Smooth muscle cell (in vitro differentiated cells): ENCODE data around the gene CAMTA1. TPM values are rescaled to one million over a fixed set of nuclear protein-coding genes. Genes with fewer than 3 reads are reported as not detected.

Experiments
- DNase-seq: peaks from one replicate; lab custom pipeline; 2025; ENCODE audit not compliant: unreplicated experiment; lab: John Stamatoyannopoulos, UW
- H2AFZ ChIP-seq: fragments of 200-600 bp; sonication (generic); 2 replicates; pipeline ENCODE4 v1.6.0; 2016; ENCODE audit warnings: antibody characterized with exemption, low read depth, mild to moderate bottlenecking
- H3F3A ChIP-seq: fragments of 200-600 bp; sonication (generic); 2 replicates; pipeline ENCODE4 v1.6.0; 2017; ENCODE audit warnings: antibody characterized with exemption, low read depth
- H3K27ac ChIP-seq: fragments of 200-600 bp; sonication (generic); 2 replicates; pipeline ENCODE4 v1.5.1; 2016; ENCODE audit warnings: low read depth, mild to moderate bottlenecking
- H3K27me3 ChIP-seq: fragments of 200-600 bp; sonication (generic); 2 replicates; pipeline ENCODE4 v1.6.1; 2016; ENCODE audit warnings: low read depth, mild to moderate bottlenecking
- H3K36me3 ChIP-seq: fragments of 200-600 bp; sonication (generic); 2 replicates; pipeline ENCODE4 v1.5.1; 2016; ENCODE audit warnings: low read depth
- H3K4me1 ChIP-seq: fragments of 200-600 bp; sonication (generic); 2 replicates; pipeline ENCODE4 v1.5.1; 2016; ENCODE audit warnings: low read depth
- H3K4me2 ChIP-seq: fragments of 200-600 bp; sonication (generic); 2 replicates; pipeline ENCODE4 v1.6.0; 2016; ENCODE audit warnings: mild to moderate bottlenecking
- H3K4me3 ChIP-seq: fragments of 200-600 bp; sonication (generic); 2 replicates; pipeline ENCODE4 v1.5.1; 2016; ENCODE audit warnings: mild to moderate bottlenecking
- H3K79me2 ChIP-seq: fragments of 200-600 bp; sonication (generic); 2 replicates; pipeline ENCODE4 v1.6.0; 2016; ENCODE audit warnings: low read depth, mild to moderate bottlenecking
- H3K9ac ChIP-seq: fragments of 200-600 bp; sonication (generic); 2 replicates; pipeline ENCODE4 v1.6.0; 2016; ENCODE audit warnings: low read depth
- H3K9me3 ChIP-seq: fragments of 200-600 bp; sonication (generic); replicated peaks from 2 replicates; pipeline ENCODE4 v1.5.1; 2016; ENCODE audit warnings: low read depth
- H4K20me1 ChIP-seq: fragments of 200-600 bp; sonication (generic); 2 replicates; pipeline ENCODE4 v1.6.0; 2016; ENCODE audit warnings: low read depth
- WGBS: methylation state at CpG from one replicate; pipeline ENCODE4 v1.1.7; 2016; ENCODE audit warnings: low lambda C conversion rate; 5-methylcytosine and 5-hydroxymethylcytosine counted together
- polyA plus RNA-seq: library from polyadenylated mRNA; unstranded; fragments of >200 nt; fragmentation: Nextera tagmentation; extraction: Ambion mirVana; gene quantifications from 2 replicates; pipeline ENCODE4 v1.2.1, GENCODE V29; 2016
- total RNA-seq: library from RNA; depleted of rRNA; stranded (reverse); fragments of >200 nt; gene quantifications from 2 replicates; pipeline ENCODE4 v1.2.3, GENCODE V29; 2014
- TF ChIP-seq, protein P1 (sequence below): fragments of 200-600 bp; sonication (generic); IDR thresholded peaks from 2 replicates; pipeline ENCODE4 v1.5.1; 2017; ENCODE audit warnings: borderline replicate concordance, mild to moderate bottlenecking, antibody characterized with exemption; ENCODE audit not compliant: insufficient read depth, poor library complexity, severe bottlenecking

Gene CAMTA1
- total and polyA plus RNA-seq, 2 experiments from 2014 or later = 139 to 145 TPM

DNA sequence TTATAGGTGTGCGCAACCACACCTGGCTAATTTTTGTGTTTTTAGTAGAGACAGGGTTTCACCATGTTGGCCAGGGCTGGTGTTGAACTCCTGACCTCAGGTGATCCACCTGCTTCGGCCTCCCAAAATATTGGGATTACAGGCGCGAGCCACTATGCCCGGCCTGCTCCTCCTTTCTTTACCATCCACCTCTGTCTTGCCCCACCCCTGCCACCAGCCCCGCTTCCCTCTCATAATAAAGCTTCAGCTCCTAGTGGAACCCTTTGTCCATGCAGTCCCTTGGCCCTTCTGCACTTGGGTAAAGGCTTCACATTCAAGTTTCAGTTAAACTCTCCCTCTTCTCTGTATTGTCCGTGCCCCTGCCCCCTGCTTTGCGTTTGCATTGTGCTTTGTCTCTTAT is 120.1 kb downstream of the CAMTA1 start:
- H3K79me2 ChIP-seq = no peaks in the 10 kb centered on the region
- H3K36me3 ChIP-seq = no peaks in the 10 kb centered on the region
- no peak overlapping the region for H3K9ac ChIP-seq
- H3K4me2 ChIP-seq = no peak overlapping the region
- no peak overlapping the region for H3K27ac ChIP-seq
- H3K4me3 ChIP-seq = no peak overlapping the region
- H2AFZ ChIP-seq = no peak overlapping the region
- no peak for DNase-seq
- no peaks in the 10 kb centered on the region for H3K4me1 ChIP-seq
- no peaks in the 10 kb centered on the region for H4K20me1 ChIP-seq
- H3K27me3 ChIP-seq = no peaks in the 10 kb centered on the region
- TF ChIP-seq, protein P1, sequence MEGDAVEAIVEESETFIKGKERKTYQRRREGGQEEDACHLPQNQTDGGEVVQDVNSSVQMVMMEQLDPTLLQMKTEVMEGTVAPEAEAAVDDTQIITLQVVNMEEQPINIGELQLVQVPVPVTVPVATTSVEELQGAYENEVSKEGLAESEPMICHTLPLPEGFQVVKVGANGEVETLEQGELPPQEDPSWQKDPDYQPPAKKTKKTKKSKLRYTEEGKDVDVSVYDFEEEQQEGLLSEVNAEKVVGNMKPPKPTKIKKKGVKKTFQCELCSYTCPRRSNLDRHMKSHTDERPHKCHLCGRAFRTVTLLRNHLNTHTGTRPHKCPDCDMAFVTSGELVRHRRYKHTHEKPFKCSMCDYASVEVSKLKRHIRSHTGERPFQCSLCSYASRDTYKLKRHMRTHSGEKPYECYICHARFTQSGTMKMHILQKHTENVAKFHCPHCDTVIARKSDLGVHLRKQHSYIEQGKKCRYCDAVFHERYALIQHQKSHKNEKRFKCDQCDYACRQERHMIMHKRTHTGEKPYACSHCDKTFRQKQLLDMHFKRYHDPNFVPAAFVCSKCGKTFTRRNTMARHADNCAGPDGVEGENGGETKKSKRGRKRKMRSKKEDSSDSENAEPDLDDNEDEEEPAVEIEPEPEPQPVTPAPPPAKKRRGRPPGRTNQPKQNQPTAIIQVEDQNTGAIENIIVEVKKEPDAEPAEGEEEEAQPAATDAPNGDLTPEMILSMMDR = no peak
- WGBS = 93% methylated on average over 8 of the region's 8 CpGs
- no peaks in the 10 kb centered on the region for H3K9me3 ChIP-seq
- H3F3A ChIP-seq = no peaks in the 10 kb centered on the region

DNA sequence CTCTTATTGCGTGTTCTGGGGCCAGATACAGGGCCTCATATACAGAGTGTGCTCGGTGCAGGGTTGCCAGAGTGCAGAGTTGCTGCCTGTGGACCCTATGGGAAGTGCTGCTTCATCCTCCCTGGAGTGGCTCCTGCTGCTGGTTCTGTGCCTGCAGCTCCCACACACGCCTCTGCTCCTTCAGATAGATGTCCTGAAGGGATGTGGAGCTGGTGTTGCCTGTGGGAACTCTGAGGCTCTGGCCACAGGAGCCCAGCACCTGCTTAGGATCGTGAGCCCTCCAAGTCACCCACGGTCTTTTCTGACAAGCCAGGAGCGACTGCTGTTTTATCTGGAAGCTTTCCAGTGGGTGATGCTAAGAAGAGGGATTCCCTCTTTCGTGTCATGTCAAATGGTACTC is 120.5 kb downstream of the CAMTA1 start:
- TF ChIP-seq, protein P1 = no peak
- H2AFZ ChIP-seq = no peak overlapping the region
- H3K27ac ChIP-seq = no peak overlapping the region
- H3K9ac ChIP-seq = no peak overlapping the region
- no peaks in the 10 kb centered on the region for H3K79me2 ChIP-seq
- no peak overlapping the region for H3K4me3 ChIP-seq
- 94% methylated on average over 7 of the region's 7 CpGs for WGBS
- H4K20me1 ChIP-seq = no peaks in the 10 kb centered on the region
- no peaks in the 10 kb centered on the region for H3K4me1 ChIP-seq
- no peaks in the 10 kb centered on the region for H3K36me3 ChIP-seq
- no peak overlapping the region for H3K4me2 ChIP-seq
- H3K9me3 ChIP-seq = no peaks in the 10 kb centered on the region
- no peak for DNase-seq
- H3K27me3 ChIP-seq = no peaks in the 10 kb centered on the region
- H3F3A ChIP-seq = no peaks in the 10 kb centered on the region

DNA sequence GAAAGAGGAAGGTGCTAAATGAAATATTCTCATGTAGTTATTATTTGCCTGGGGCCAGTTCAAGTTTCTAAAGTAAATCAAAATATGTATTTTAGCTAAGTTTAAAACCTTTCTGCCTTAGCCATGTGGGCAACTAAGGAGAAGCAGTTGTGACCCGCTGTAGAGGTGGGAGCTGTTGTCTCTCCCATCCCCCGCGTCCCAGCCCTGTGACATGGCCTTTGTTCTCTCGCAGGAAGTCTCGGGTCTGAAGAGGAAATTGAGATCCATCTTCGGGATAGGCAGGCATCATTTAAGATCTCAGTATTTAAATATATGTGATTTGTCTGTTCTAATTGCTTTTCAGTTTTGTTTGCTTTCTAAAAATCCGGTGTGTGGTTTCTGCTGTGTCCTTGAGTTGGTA is 121.5 kb downstream of the CAMTA1 start:
- Histone ChIP-seq H3K4me1 (no peaks in the 10 kb centered on the region), H3K4me3 (no peak overlapping the region), H3K27ac (no peak overlapping the region), H3K79me2 (no peaks in the 10 kb centered on the region), H3K27me3 (no peaks in the 10 kb centered on the region), H3K9me3 (no peaks in the 10 kb centered on the region), H3K9ac (no peak overlapping the region), H3K36me3 (no peaks in the 10 kb centered on the region), H3F3A (no peaks in the 10 kb centered on the region), H2AFZ (no peak overlapping the region), H4K20me1 (no peaks in the 10 kb centered on the region), H3K4me2 (no peak overlapping the region)
- DNase-seq = no peak
- WGBS = 74% methylated on average over 7 of the region's 7 CpGs
- TF ChIP-seq, protein P1 = no peak

DNA sequence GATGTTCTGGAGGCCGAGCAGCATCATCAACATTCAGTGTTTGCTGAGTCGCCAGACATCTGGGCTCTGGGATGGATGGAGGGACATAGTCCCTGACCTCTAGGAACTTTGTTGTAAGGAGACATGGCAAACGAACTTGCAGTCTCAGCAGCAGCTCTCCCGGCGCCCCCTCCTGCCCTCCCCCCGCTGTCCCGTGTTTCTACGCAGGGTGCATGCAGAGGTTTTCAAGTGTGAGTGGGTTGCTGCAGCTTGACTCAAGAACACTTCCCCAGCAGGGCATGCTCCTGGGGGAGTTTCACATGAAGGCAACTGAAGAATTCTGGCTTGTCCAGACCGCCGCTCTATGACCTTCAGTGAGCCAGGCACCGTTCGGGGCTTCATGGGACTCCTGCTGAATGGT is 121.9 kb downstream of the CAMTA1 start:
- TF ChIP-seq, protein P1 = no peak
- H3K27ac ChIP-seq = no peak overlapping the region
- no peak overlapping the region for H3K9ac ChIP-seq
- 89% methylated on average over 12 of the region's 12 CpGs for WGBS
- H4K20me1 ChIP-seq = no peaks in the 10 kb centered on the region
- no peaks in the 10 kb centered on the region for H3F3A ChIP-seq
- no peak overlapping the region for H2AFZ ChIP-seq
- H3K79me2 ChIP-seq = no peaks in the 10 kb centered on the region
- no peaks in the 10 kb centered on the region for H3K36me3 ChIP-seq
- H3K9me3 ChIP-seq = no peaks in the 10 kb centered on the region
- H3K4me3 ChIP-seq = no peak overlapping the region
- no peaks in the 10 kb centered on the region for H3K27me3 ChIP-seq
- H3K4me1 ChIP-seq = no peaks in the 10 kb centered on the region
- no peak overlapping the region for H3K4me2 ChIP-seq
- no peak for DNase-seq
